Fibroblast of skin of scalp (primary cell): Measurements from ENCODE around the gene VASN.

Source experiments
- DNase-seq: peaks from one replicate; pipeline ENCODE4 v3.0.0-alpha.2; 2013

VASN gene

GRCh38 chr16:4426021-4426684, 54.5 kb downstream of the VASN start:
- no peak for DNase-seq

- no peak for DNase-seq
These were observed 55.2 kb downstream of the VASN start for GRCh38 chr16:4426722-4427372.

- no peak for DNase-seq
These were observed 56.9 kb downstream of the VASN start for GRCh38 chr16:4428500-4428899.

- no peak for DNase-seq
These were observed 59.4 kb downstream of the VASN start for GRCh38 chr16:4431023-4431422.
